GM21576 (cell line): Measurements from ENCODE around the gene ERC1.

Experiments used
- ATAC-seq: cut with Tn5 transposase; IDR thresholded peaks from one replicate; pipeline ENCODE4 v1.9.1; 2021; ENCODE audit warnings: mild to moderate bottlenecking, moderate library complexity; ENCODE audit not compliant: unreplicated experiment

ERC1 gene

GRCh38 chr12:1469070-1469469 is 478.0 kb downstream of the ERC1 start:
- ATAC-seq: no peak

DNA sequence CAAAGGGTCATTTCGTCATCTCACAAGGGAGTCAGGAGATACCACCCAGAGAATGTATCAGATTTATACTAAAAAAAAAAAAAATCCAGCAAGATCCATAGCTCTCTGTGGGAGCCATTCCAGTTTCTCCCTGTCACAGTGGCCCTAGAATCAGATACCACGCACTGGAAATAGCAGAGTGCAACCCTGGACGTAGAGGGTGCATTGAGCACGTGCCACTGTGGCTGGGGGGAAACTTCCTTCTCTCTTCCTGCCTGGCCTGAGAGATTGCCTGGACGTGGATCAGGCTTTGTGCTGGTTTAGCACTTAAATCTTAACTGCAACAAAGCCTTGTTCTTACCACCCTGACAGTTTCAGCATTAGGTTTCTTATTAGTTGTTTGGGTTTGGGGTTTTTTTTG is 479.0 kb downstream of the ERC1 start:
- ATAC-seq: no peak

DNA sequence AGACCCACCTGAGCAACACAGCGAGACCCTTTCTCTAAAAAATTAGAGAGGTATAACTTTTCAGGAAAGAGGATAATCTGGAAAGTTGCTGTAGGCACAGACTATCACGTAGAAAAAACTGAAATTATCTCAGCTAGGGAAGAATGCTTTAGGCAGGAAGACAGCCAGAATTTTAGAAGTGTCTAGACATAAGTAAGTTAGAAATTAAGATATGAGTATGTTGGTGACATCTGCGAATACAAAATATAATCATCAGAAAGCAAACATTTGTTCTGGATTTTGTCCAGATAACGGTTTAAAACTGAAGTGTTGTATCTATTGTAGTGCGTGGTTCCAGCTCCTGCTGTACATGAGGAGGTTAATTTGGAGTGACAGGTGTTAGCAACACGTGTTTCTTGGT is 480.2 kb downstream of the ERC1 start:
- ATAC-seq: no peak

- ATAC-seq: no peak
These were observed 482.4 kb downstream of the ERC1 start for GRCh38 chr12:1473418-1473817.

DNA sequence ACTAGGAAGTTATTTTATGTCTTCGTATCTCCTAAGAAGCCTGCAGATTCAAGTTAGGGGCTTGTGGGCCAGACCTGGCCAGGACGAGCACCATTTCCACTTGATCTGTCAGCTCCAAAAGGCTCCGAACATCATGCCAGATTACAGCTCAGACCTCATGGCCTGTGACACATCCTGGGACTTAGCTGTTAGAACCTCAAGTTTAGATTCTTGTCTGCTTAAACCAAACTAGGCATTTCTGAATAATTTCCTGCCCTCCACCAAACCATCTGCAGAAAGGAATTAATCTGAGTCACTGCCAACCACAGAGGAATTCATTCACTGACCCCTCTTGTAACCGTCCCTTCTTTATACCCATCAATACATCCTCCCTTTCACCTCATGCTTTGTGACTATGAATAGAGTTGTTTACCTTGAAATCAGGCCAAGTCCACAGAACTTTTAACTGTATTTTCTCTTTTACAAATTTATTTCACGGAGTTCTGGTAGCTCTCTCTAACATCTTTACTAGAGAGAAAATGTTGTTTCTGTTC is 483.1 kb downstream of the ERC1 start:
- ATAC-seq: no peak

GRCh38 chr12:1474574-1475153 is 483.6 kb downstream of the ERC1 start:
- no peak for ATAC-seq

DNA sequence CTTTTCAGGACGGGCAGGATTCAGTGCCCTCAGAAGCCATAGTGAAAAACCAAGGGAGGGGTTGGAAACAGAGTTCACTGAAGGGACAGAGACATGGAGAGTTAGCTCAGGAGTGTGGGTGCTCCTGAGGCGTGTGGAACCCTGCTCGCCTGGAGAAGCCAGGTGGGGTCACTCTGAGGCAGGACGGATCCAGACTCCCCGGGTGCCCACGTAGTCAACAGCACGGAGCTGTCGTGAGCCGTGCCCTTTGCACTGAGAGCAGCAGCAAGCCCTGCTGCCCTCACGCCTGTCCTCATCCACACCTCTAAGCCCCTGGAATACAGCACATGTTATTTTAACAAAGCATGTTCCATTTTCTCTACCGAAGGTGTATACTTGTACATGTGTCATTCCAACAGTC is 488.6 kb downstream of the ERC1 start:
- no peak for ATAC-seq

GRCh38 chr12:1481326-1481725 is 490.3 kb downstream of the ERC1 start:
- no peak for ATAC-seq

DNA sequence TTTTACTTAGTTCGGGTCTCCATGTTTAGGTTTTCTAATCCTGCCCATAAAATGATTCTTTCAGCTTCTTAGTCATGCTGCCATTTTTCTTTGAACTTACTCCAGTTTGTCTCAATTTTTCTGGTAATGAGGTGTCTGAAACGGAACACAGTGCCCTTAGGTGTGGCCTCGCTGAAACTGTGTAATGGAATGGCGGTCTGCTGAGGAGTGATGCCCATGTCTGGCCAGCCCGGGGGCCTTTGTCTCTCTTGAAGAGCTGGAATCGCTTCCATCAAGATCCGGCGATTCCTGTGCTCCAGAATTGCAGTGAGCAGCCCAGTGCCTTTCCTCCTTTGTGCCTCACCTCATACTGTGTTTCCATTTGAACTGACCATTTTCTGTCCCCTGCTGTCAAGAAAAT is 490.9 kb downstream of the ERC1 start:
- no peak for ATAC-seq

DNA sequence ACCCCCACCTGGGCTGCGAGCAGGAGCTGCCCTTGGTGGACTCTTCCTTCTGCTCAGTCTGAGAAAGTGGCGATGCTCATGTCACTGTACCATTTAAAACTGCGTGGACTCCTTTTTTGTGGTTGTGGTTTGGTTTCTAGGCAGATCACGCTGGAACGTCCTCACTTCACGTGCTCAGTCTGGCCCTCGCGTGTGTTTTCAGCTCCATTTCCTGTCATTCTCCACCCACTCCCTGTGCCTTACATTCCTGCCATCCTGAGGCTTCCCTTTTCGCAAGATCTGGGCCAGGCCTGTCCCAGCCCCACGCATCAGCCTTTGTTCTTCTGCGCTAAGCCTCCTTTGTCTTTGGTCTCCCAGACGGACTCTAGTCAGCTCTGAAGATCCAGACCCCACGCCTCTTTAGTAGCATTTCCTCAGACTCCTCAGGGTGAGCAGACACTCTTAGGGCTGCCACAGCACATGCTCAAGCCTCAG is 497.9 kb downstream of the ERC1 start:
- ATAC-seq: no peak

GRCh38 chr12:1491983-1492697 is 501.1 kb downstream of the ERC1 start:
- ATAC-seq: no peak

GRCh38 chr12:1493781-1494565 is 502.9 kb downstream of the ERC1 start:
- ATAC-seq: no peak

GRCh38 chr12:1494856-1495255 is 503.8 kb downstream of the ERC1 start:
- no peak for ATAC-seq

GRCh38 chr12:1496162-1496900 is 505.3 kb downstream of the ERC1 start:
- no peak for ATAC-seq

DNA sequence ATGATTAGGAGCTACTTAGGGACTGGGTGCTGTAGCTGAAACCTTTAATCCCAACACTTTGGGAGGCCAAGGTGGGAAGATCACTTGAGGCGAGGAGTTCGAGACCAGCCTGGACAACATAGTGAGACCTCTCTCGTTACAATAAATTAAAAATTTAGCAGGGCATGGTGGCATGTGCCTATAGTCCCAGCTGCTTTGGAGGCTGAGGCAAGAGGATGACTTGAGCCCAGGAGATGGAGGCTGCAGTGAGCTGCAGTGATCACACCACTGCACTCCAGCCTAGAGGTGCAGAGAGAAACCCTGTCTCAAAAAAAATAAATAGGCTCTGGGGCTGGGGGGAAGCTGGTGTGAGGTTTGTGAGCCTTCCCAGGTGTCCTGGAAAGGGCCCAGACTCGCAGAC is 506.1 kb downstream of the ERC1 start:
- ATAC-seq: no peak

- ATAC-seq: no peak
These were observed 507.2 kb downstream of the ERC1 start for GRCh38 chr12:1498199-1498740.

DNA sequence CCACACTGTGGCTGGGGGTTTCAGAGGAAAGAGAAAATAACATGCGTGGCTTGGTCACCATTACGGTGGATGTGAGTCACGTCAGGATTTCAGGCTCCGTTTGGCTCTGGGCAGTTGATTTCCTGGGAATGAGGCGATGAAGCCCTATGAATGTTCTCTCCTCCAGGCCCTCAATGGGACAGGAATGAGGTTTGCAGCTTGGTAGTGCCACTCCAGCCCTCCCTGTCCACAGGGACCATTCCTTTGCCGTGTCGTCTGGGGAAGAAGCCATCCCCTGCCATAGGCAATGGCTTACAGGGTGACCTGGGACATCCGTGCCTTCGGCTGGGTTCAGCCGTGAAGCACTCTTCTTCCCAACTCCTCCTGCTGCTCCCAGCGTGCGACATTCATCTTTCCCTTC is 508.3 kb downstream of the ERC1 start:
- no peak for ATAC-seq

DNA sequence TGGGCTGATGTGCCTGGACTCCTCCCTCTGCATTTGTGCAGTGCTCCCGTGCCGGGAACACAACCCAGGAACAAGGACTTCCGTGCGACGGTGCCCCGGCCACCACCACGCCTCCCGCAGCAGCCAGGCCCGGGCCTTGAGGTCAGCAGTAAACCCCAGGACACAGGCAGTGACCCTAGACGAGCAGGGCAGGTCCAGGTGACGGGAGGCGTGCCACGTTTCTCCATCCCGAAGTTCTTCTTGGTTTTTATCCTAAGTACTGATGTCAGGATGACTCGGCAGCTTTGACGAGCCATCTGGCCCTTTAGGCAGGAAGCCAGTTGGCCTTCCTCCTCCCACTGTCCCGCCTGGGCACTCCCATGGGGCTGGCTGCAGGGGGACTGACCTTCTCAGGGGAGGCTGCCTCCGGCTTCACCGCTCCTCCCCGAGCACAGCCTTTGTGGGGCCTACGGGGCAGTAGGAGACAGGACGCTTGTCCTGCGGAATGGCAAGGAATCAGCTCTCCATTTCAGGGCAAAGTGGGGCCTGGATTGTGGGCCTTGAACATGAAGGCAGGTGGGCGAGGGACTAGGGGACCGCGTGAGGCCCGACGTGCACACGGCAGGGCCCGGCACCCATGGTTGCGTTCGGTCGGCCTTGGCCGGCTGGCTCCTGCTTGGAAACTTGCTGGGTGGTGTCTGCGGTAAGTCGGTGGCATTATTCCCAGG is 509.2 kb downstream of the ERC1 start:
- no peak for ATAC-seq

GRCh38 chr12:1501001-1501400 is 510.0 kb downstream of the ERC1 start:
- no peak for ATAC-seq

DNA sequence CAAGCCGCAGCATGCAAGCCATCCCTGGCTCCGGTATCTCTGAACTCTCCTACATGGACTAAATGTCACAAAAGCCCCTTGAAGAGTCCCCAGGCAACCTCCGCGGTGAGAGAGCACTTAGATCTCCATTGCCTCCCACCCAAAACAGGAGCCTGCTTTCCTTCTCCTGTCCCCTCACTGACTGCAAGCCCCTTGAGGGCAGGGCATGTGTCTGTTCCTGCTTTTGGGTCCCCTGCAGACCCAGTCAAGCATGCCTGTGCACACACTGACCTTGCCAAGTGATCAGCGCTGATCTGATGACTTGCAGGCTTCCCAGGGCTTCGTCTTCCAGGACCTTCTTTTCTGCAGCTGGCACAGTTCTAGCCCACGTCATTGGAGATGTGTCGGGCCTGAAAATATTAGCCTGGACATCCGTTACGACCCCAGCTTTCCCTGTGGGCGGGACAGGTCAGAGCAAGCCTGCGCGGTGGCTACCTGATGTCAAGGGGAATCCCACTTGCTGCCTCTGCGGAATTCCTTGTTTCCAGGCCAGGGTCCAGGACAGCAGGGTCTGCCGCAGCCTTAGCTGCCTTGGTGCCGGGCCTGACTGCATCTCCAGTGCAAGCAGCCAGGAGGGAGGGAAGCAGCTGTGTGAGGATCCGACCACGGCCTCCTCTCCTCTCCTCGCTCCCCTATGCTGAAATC is 510.8 kb downstream of the ERC1 start:
- ATAC-seq: no peak
